K562 (cell line): Measurements from ENCODE around the gene PITHD1. TPM values are rescaled to one million over a fixed set of nuclear protein-coding genes. Genes with fewer than 3 reads are reported as not detected.

Experiments used
- HDAC6 ChIP-seq: IDR thresholded peaks from 2 replicates; pipeline ENCODE4 v1.6.1; 2012; ENCODE audit warnings: low read depth, mild to moderate bottlenecking, control low read depth, inconsistent platforms, low read length, moderate library complexity
- ILF3 ChIP-seq: fragments of 450-650 bp; IDR thresholded peaks from 2 replicates; pipeline ENCODE4 v1.6.1; 2018; ENCODE audit warnings: antibody characterized with exemption, mild to moderate bottlenecking, moderate library complexity, borderline replicate concordance
- KLF16 ChIP-seq: IDR thresholded peaks from 2 replicates; pipeline ENCODE4 v1.6.1; 2016; ENCODE audit warnings: antibody characterized with exemption
- MYC ChIP-seq, 2 experiments: fragments of 250-450 bp in 1 of 2; sonication (Bioruptor Pico) in 1 of 2; IDR thresholded peaks; 2 replicates each; pipeline versions ENCODE4 v1.5.1 to v1.6.1; 2012 to 2021; ENCODE audit warnings: low read depth in 2 of 2, borderline replicate concordance in 1 of 2, improper control_type of control experiment in 1 of 2, low read length in 1 of 2, mild to moderate bottlenecking in 1 of 2, moderate library complexity in 1 of 2
- RBFOX2 ChIP-seq: fragments of 200-400 bp; formaldehyde crosslinking; IDR thresholded peaks from 2 replicates; pipeline ENCODE4 v1.6.1; 2017; ENCODE audit warnings: low read depth, mild to moderate bottlenecking, low read length, moderate library complexity
- TAF9B ChIP-seq: fragments of 450-650 bp; IDR thresholded peaks from 2 replicates; pipeline ENCODE4 v1.6.1; 2018; ENCODE audit warnings: mild to moderate bottlenecking; ENCODE audit not compliant: partially characterized antibody
- ZBTB8A ChIP-seq: fragments of 450-650 bp; IDR thresholded peaks from 2 replicates; pipeline ENCODE4 v1.6.1; 2018; ENCODE audit warnings: mild to moderate bottlenecking, moderate library complexity; ENCODE audit not compliant: partially characterized antibody
- polyA plus RNA-seq, 8 experiments: library from polyadenylated mRNA; depleted of rRNA in 4 of 8; stranded (reverse) in 5 of 8; unstranded in 3 of 8; fragments of >200 nt; fragmentation: Nextera tagmentation in 2 of 8; fragmentation: Illumina TruSeq in 1 of 8; extraction: Ambion mirVana in 2 of 8; extraction: Trizol in 1 of 8; gene quantifications; 2 replicates each; pipeline versions ENCODE4 v1.2.1 to v1.2.3, GENCODE V29; 2011 to 2014; ENCODE audit warnings: inconsistent platforms in 1 of 8, missing spikeins in 1 of 8
- total RNA-seq, 7 experiments: library from RNA; depleted of rRNA in 6 of 7; stranded (reverse); fragments of >200 nt in 6 of 7; fragmentation: Illumina TruSeq in 2 of 7; extraction: Trizol in 2 of 7; gene quantifications; 2 replicates each; pipeline versions ENCODE4 v1.2.1 to v1.2.3, GENCODE V29; 2011 to 2021; ENCODE audit warnings: low replicate concordance in 1 of 7
- TF ChIP-seq, protein P1 (sequence below): fragments of 250-450 bp; sonication (Bioruptor Pico); IDR thresholded peaks from 2 replicates; pipeline ENCODE4 v1.4.0; 2020
- TF ChIP-seq, protein P2 (sequence below): IDR thresholded peaks from 2 replicates; pipeline ENCODE4 v1.6.1; 2016; ENCODE audit warnings: missing genetic modification characterization, missing compliant biosample characterization
- TF ChIP-seq, protein P3 (sequence below): sonication (generic); formaldehyde crosslinking; IDR thresholded peaks from 2 replicates; pipeline ENCODE4 v1.8.0; 2022; ENCODE audit warnings: missing genetic modification reagents, mild to moderate bottlenecking, moderate library complexity, borderline replicate concordance
- TF ChIP-seq, protein P4 (sequence below): sonication (generic); formaldehyde crosslinking; IDR thresholded peaks from 2 replicates; pipeline ENCODE4 v1.8.0; 2022; ENCODE audit warnings: mild to moderate bottlenecking, missing genetic modification reagents
- TF ChIP-seq, protein P5 (sequence below): sonication (generic); formaldehyde crosslinking; IDR thresholded peaks from 2 replicates; pipeline ENCODE4 v1.9.0; 2022; ENCODE audit warnings: mild to moderate bottlenecking, missing genetic modification reagents
- TF ChIP-seq, protein P6 (sequence below), 2 experiments: fragments of 450-650 bp; conservative IDR thresholded peaks; 2 replicates each; pipeline ENCODE4 v1.6.1; 2017; ENCODE audit warnings: mild to moderate bottlenecking in 2 of 2, moderate library complexity in 2 of 2

PITHD1 gene
- total and polyA plus RNA-seq, 9 of the 15 experiments (the other 6 are each of a cell fraction or from before 2014, with no cell fraction given): 46.5 to 175 (median 149) TPM

DNA sequence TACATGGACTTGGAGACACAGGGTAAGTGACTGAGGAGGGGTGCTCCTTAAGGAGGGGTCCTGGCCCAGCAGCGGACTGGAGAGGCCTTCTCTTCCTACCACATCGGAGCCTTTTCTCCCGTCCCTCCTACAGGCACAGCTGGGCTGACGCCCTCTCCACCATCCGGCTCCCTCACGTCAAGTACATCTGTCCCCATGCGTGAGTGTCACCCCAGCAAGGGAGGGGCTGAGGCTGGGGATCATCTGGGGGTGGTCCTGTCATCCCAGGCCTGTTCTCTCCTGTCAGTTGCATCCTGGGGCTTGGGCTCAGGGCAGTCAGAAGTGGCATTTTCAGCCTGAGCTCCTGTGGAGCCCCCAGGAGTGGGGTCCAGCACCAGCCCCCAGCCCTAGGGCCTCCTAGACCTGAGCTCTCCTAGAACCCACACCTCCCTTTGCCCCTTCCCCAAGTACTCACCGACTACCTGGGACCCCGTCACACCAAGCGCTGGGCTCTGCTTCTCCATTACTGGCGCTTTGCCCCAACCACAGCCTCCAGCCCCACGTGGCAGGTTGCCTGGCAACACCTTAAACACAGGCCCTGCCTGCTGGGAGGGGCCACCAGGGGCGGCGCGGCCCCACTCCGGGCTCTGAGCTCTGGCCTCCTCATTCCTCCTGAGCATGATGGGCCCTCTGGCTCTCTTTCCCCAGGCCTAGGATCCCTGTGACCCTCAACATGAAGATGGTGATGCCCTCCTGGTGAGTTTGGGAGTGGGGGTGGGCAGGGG, 15.0 kb downstream of the PITHD1 start (continued):
- TF ChIP-seq, protein P1, sequence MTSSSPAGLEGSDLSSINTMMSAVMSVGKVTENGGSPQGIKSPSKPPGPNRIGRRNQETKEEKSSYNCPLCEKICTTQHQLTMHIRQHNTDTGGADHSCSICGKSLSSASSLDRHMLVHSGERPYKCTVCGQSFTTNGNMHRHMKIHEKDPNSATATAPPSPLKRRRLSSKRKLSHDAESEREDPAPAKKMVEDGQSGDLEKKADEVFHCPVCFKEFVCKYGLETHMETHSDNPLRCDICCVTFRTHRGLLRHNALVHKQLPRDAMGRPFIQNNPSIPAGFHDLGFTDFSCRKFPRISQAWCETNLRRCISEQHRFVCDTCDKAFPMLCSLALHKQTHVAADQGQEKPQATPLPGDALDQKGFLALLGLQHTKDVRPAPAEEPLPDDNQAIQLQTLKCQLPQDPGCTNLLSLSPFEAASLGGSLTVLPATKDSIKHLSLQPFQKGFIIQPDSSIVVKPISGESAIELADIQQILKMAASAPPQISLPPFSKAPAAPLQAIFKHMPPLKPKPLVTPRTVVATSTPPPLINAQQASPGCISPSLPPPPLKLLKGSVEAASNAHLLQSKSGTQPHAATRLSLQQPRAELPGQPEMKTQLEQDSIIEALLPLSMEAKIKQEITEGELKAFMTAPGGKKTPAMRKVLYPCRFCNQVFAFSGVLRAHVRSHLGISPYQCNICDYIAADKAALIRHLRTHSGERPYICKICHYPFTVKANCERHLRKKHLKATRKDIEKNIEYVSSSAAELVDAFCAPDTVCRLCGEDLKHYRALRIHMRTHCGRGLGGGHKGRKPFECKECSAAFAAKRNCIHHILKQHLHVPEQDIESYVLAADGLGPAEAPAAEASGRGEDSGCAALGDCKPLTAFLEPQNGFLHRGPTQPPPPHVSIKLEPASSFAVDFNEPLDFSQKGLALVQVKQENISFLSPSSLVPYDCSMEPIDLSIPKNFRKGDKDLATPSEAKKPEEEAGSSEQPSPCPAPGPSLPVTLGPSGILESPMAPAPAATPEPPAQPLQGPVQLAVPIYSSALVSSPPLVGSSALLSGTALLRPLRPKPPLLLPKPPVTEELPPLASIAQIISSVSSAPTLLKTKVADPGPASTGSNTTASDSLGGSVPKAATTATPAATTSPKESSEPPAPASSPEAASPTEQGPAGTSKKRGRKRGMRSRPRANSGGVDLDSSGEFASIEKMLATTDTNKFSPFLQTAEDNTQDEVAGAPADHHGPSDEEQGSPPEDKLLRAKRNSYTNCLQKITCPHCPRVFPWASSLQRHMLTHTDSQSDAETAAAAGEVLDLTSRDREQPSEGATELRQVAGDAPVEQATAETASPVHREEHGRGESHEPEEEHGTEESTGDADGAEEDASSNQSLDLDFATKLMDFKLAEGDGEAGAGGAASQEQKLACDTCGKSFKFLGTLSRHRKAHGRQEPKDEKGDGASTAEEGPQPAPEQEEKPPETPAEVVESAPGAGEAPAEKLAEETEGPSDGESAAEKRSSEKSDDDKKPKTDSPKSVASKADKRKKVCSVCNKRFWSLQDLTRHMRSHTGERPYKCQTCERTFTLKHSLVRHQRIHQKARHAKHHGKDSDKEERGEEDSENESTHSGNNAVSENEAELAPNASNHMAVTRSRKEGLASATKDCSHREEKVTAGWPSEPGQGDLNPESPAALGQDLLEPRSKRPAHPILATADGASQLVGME (CRISPR knock-in tag): no peak
- TF ChIP-seq MYC (IDR thresholded peaks at IDR 0.05; ENCODE audit: low read depth, low read length) (peak; percentile 60; the same call in 1 of the 2 replicates), MYC (CRISPR knock-in tag; IDR thresholded peaks at IDR 0.05; ENCODE audit: borderline replicate concordance, low read depth) (no peak), KLF16 (no peak), HDAC6 (no peak), TAF9B (no peak), RBFOX2 (no peak; the same call in 1 of the 2 replicates), ILF3 (no peak), ZBTB8A (no peak)
- TF ChIP-seq, protein P2, sequence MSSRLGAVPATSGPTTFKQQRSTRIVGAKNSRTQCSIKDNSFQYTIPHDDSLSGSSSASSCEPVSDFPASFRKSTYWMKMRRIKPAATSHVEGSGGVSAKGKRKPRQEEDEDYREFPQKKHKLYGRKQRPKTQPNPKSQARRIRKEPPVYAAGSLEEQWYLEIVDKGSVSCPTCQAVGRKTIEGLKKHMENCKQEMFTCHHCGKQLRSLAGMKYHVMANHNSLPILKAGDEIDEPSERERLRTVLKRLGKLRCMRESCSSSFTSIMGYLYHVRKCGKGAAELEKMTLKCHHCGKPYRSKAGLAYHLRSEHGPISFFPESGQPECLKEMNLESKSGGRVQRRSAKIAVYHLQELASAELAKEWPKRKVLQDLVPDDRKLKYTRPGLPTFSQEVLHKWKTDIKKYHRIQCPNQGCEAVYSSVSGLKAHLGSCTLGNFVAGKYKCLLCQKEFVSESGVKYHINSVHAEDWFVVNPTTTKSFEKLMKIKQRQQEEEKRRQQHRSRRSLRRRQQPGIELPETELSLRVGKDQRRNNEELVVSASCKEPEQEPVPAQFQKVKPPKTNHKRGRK: no peak
- TF ChIP-seq, protein P3, sequence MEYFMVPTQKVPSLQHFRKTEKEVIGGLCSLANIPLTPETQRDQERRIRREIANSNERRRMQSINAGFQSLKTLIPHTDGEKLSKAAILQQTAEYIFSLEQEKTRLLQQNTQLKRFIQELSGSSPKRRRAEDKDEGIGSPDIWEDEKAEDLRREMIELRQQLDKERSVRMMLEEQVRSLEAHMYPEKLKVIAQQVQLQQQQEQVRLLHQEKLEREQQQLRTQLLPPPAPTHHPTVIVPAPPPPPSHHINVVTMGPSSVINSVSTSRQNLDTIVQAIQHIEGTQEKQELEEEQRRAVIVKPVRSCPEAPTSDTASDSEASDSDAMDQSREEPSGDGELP (CRISPR knock-in tag): peak; percentile 62; the same call in 1 of the 2 replicates
- TF ChIP-seq, protein P4, sequence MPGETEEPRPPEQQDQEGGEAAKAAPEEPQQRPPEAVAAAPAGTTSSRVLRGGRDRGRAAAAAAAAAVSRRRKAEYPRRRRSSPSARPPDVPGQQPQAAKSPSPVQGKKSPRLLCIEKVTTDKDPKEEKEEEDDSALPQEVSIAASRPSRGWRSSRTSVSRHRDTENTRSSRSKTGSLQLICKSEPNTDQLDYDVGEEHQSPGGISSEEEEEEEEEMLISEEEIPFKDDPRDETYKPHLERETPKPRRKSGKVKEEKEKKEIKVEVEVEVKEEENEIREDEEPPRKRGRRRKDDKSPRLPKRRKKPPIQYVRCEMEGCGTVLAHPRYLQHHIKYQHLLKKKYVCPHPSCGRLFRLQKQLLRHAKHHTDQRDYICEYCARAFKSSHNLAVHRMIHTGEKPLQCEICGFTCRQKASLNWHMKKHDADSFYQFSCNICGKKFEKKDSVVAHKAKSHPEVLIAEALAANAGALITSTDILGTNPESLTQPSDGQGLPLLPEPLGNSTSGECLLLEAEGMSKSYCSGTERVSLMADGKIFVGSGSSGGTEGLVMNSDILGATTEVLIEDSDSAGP (CRISPR knock-in tag): no peak
- TF ChIP-seq, protein P5, sequence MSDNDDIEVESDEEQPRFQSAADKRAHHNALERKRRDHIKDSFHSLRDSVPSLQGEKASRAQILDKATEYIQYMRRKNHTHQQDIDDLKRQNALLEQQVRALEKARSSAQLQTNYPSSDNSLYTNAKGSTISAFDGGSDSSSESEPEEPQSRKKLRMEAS (CRISPR knock-in tag): peak; percentile 95
- TF ChIP-seq, protein P6, sequence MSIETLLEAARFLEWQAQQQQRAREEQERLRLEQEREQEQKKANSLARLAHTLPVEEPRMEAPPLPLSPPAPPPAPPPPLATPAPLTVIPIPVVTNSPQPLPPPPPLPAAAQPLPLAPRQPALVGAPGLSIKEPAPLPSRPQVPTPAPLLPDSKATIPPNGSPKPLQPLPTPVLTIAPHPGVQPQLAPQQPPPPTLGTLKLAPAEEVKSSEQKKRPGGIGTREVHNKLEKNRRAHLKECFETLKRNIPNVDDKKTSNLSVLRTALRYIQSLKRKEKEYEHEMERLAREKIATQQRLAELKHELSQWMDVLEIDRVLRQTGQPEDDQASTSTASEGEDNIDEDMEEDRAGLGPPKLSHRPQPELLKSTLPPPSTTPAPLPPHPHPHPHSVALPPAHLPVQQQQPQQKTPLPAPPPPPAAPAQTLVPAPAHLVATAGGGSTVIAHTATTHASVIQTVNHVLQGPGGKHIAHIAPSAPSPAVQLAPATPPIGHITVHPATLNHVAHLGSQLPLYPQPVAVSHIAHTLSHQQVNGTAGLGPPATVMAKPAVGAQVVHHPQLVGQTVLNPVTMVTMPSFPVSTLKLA (conservative IDR thresholded peaks at IDR 0.05): peak; percentile 98
